HepG2 (cell line): Measurements from ENCODE around the gene ADCY7. TPM values are rescaled to one million over a fixed set of nuclear protein-coding genes. Genes with fewer than 3 reads are reported as not detected.
A peak's percentile ranks its signal among the peaks of the same experiment; 100 is the strongest.

Experiments used
- ATF4 ChIP-seq, 2 experiments: fragments of 450-650 bp in 1 of 2; sonication (generic) in 1 of 2; formaldehyde crosslinking; IDR thresholded peaks; 2 replicates each; pipeline versions ENCODE4 v1.5.0 to v1.8.0; 2020 to 2022; ENCODE audit warnings: mild to moderate bottlenecking in 1 of 2, missing genetic modification reagents in 1 of 2
- BHLHE40 ChIP-seq: IDR thresholded peaks from 2 replicates; pipeline ENCODE4 v1.6.1; 2011; ENCODE audit warnings: low read length, improper control_type of control experiment
- DNMT1 ChIP-seq: sonication (generic); formaldehyde crosslinking; IDR thresholded peaks from 2 replicates; pipeline ENCODE4 v1.5.1; 2020; ENCODE audit warnings: mild to moderate bottlenecking, missing genetic modification reagents
- ELF1 ChIP-seq: sonication (generic); formaldehyde crosslinking; IDR thresholded peaks from 2 replicates; pipeline ENCODE4 v1.4.0; 2020; ENCODE audit warnings: missing genetic modification reagents
- GABPB1 ChIP-seq: IDR thresholded peaks from 2 replicates; pipeline ENCODE4 v1.6.1; 2016; ENCODE audit warnings: mild to moderate bottlenecking, missing genetic modification reagents, moderate library complexity, missing compliant biosample characterization
- HNRNPLL ChIP-seq: fragments of 200-400 bp; formaldehyde crosslinking; IDR thresholded peaks from 2 replicates; pipeline ENCODE4 v1.6.1; 2017; ENCODE audit warnings: mild to moderate bottlenecking, low read depth, low read length; ENCODE audit not compliant: poor library complexity, severe bottlenecking
- HOXA3 ChIP-seq: sonication (generic); formaldehyde crosslinking; IDR thresholded peaks from 2 replicates; pipeline ENCODE4 v1.5.0; 2020; ENCODE audit warnings: missing genetic modification reagents
- NONO ChIP-seq, 2 experiments: fragments of 450-650 bp in 1 of 2; sonication (generic) in 1 of 2; formaldehyde crosslinking in 1 of 2; IDR thresholded peaks in 1 of 2; conservative IDR thresholded peaks in 1 of 2; 2 replicates each; pipeline versions ENCODE4 v1.6.1 to v1.8.0; 2017 to 2022; ENCODE audit warnings: mild to moderate bottlenecking in 1 of 2, missing genetic modification reagents in 1 of 2, moderate library complexity in 1 of 2
- PAX8 ChIP-seq: sonication (generic); formaldehyde crosslinking; IDR thresholded peaks from 2 replicates; pipeline ENCODE4 v1.8.0; 2022; ENCODE audit warnings: mild to moderate bottlenecking, missing genetic modification reagents, borderline replicate concordance
- PRMT3 ChIP-seq: sonication (generic); formaldehyde crosslinking; IDR thresholded peaks from 2 replicates; pipeline ENCODE4 v1.8.1; 2022; ENCODE audit warnings: low read depth, mild to moderate bottlenecking, moderate library complexity, missing genetic modification reagents, borderline replicate concordance
- SOX5 ChIP-seq: IDR thresholded peaks from 2 replicates; pipeline ENCODE4 v1.6.1; 2016; ENCODE audit warnings: borderline replicate concordance
- SRY ChIP-seq: sonication (generic); formaldehyde crosslinking; IDR thresholded peaks from 2 replicates; pipeline ENCODE4 v1.8.0; 2022; ENCODE audit warnings: mild to moderate bottlenecking, missing genetic modification reagents
- SSRP1 ChIP-seq: IDR thresholded peaks from 2 replicates; pipeline ENCODE4 v1.6.1; 2016; ENCODE audit warnings: control low read depth
- TIGD3 ChIP-seq: sonication (generic); formaldehyde crosslinking; IDR thresholded peaks from 2 replicates; pipeline ENCODE4 v1.5.1; 2020; ENCODE audit warnings: mild to moderate bottlenecking, missing genetic modification reagents, borderline replicate concordance
- TP53 ChIP-seq: sonication (generic); formaldehyde crosslinking; conservative IDR thresholded peaks from 2 replicates; pipeline ENCODE4 v1.4.0; 2020; ENCODE audit warnings: missing genetic modification reagents
- ZGPAT ChIP-seq: IDR thresholded peaks from 2 replicates; pipeline ENCODE4 v1.6.1; 2016; ENCODE audit warnings: mild to moderate bottlenecking
- ZNF274 ChIP-seq: sonication (generic); formaldehyde crosslinking; IDR thresholded peaks from 2 replicates; pipeline ENCODE4 v1.5.1; 2020; ENCODE audit warnings: mild to moderate bottlenecking, missing genetic modification reagents
- ZNF331 ChIP-seq: sonication (generic); formaldehyde crosslinking; IDR thresholded peaks from 2 replicates; pipeline ENCODE4 v1.4.0; 2020; ENCODE audit warnings: missing genetic modification reagents
- ZNF609 ChIP-seq: sonication (generic); formaldehyde crosslinking; IDR thresholded peaks from 2 replicates; pipeline ENCODE4 v1.4.0; 2020; ENCODE audit warnings: mild to moderate bottlenecking, missing genetic modification reagents, borderline replicate concordance
- ZNF747 ChIP-seq: sonication (generic); formaldehyde crosslinking; IDR thresholded peaks from 2 replicates; pipeline ENCODE4 v1.8.1; 2023; ENCODE audit warnings: missing genetic modification reagents, mild to moderate bottlenecking, borderline replicate concordance
- polyA plus RNA-seq, 8 experiments: library from polyadenylated mRNA; depleted of rRNA in 3 of 8; stranded (reverse) in 7 of 8; unstranded in 1 of 8; fragments of >200 nt; fragmentation: Illumina TruSeq in 4 of 8; extraction: Trizol in 4 of 8; gene quantifications; 2 replicates each; pipeline versions ENCODE4 v1.2.1 to v1.2.3, GENCODE V29; 2011 to 2016; ENCODE audit warnings: low read depth in 4 of 8, missing spikeins in 1 of 8, mixed read lengths in 1 of 8; ENCODE audit not compliant: insufficient read depth in 1 of 8
- total RNA-seq, 5 experiments: library from RNA; depleted of rRNA; stranded (reverse); fragments of >200 nt; fragmentation: Illumina TruSeq; extraction: Trizol; gene quantifications; 2 replicates each; pipeline ENCODE4 v1.2.3, GENCODE V29; 2016; ENCODE audit warnings: low read depth in 1 of 5

The ADCY7 gene
- total and polyA plus RNA-seq, 2 of the 13 experiments (the other 11 are each of a cell fraction or from before 2014, with no cell fraction given), result 2.2 to 4.3 TPM

GRCh38 chr16:50303605-50304466 is 37.5 kb downstream of the ADCY7 start (continued):
- TF ChIP-seq ATF4 (CRISPR knock-in tag; IDR thresholded peaks at IDR 0.05), result no peak
- peak; percentile 55; the same call in 1 of the 2 replicates for TF ChIP-seq ZGPAT (CRISPR knock-in tag)
- TF ChIP-seq HNRNPLL, result peak; percentile 38
- TF ChIP-seq SOX5 (CRISPR knock-in tag), result peak; percentile 24; the same call in 1 of the 2 replicates
- TF ChIP-seq ZNF747 (CRISPR knock-in tag), result no peak
- TF ChIP-seq TP53 (CRISPR knock-in tag), result no peak
- peak; percentile 45; the same call in 1 of the 2 replicates for TF ChIP-seq ELF1 (CRISPR knock-in tag)
- no peak for TF ChIP-seq TIGD3 (CRISPR knock-in tag)
- TF ChIP-seq SRY (CRISPR knock-in tag), result peak; percentile 23; the same call in 1 of the 2 replicates
- peak; percentile 85 for TF ChIP-seq ZNF274
- TF ChIP-seq HOXA3 (CRISPR knock-in tag), result peak; percentile 59; the same call in 1 of the 2 replicates
- TF ChIP-seq GABPB1 (CRISPR knock-in tag), result peak; percentile 13; the same call in 1 of the 2 replicates
- peak; percentile 66; the same call in 1 of the 2 replicates for TF ChIP-seq DNMT1 (CRISPR knock-in tag)
- TF ChIP-seq NONO (IDR thresholded peaks at IDR 0.05), result no peak
- TF ChIP-seq NONO (CRISPR knock-in tag; conservative IDR thresholded peaks at IDR 0.05), result no peak
- TF ChIP-seq PRMT3 (CRISPR knock-in tag), result no peak
- TF ChIP-seq BHLHE40, result no peak
- no peak for TF ChIP-seq SSRP1 (CRISPR knock-in tag)
- no peak for TF ChIP-seq PAX8 (CRISPR knock-in tag)
- TF ChIP-seq ZNF609 (CRISPR knock-in tag), result no peak
- peak; percentile 35; the same call in 1 of the 2 replicates for TF ChIP-seq ZNF331
